Measurements from ENCODE around the gene PCDHGA8. TPM values are rescaled to one million over a fixed set of nuclear protein-coding genes. Genes with fewer than 3 reads are reported as not detected.

The PCDHGA8 gene
- polyA plus RNA-seq, 1 of the 3 experiments (the other 2 are of a cell fraction), result 0.12 TPM

- Histone ChIP-seq H3K36me3 (replicated peaks in 1 of 2; ENCODE audit: control insufficient read depth in 1 of 2, insufficient read depth in 2 of 2, low read length in 1 of 2) (peaks cover 0 to 9% of the 10 kb centered on the region in 2 experiments), H3K4me3 (ENCODE audit: low read depth in 2 of 2, low read length in 1 of 2) (no peak within 1 kb of the TSS; a peak in 1 of 4 replicates), H3K9ac (no peak within 1 kb of the TSS), H3K27me3 (ENCODE audit: insufficient read depth) (no peaks in the 10 kb centered on the region), H3K9me3 (peaks cover 7% of the 10 kb centered on the region), H4K20me1 (ENCODE audit: insufficient read depth) (no peaks in the 10 kb centered on the region), H3K9me2 (no peaks in the 10 kb centered on the region), H3F3A (replicated peaks; ENCODE audit: insufficient read depth) (no peaks in the 10 kb centered on the region), H3K4me2 (no peak within 1 kb of the TSS), H3K79me2 (ENCODE audit: insufficient read depth) (no peaks in the 10 kb centered on the region), H3K27ac (ENCODE audit: low read depth in 2 of 2, low read length in 1 of 2) (no peak within 1 kb of the TSS), H3K4me1 (ENCODE audit: control insufficient read depth in 1 of 2, insufficient read depth in 2 of 2, low read depth in 1 of 2, low read length in 1 of 2) (no peaks in the 10 kb centered on the region), H2AFZ (ENCODE audit: low read depth) (no peak within 1 kb of the TSS)
- TF ChIP-seq EP300 (IDR thresholded peaks at IDR 0.05; ENCODE audit: borderline replicate concordance in 1 of 2, low read depth in 1 of 2, low read length in 1 of 2) (no peak), FOXM1 (IDR thresholded peaks at IDR 0.05; ENCODE audit: low read depth) (no peak), RAD21 (IDR thresholded peaks at IDR 0.05; ENCODE audit: low read length) (peak; percentile 39), GATA2 (CRISPR knock-in tag; IDR thresholded peaks at IDR 0.05) (no peak), NFIC (IDR thresholded peaks at IDR 0.05; ENCODE audit: borderline replicate concordance) (no peak), ELF1 (IDR thresholded peaks at IDR 0.05) (no peak), RXRA (IDR thresholded peaks at IDR 0.05; ENCODE audit: borderline replicate concordance, low read depth) (no peak), SIN3A (IDR thresholded peaks at IDR 0.05; ENCODE audit: borderline replicate concordance, low read depth, low read length) (no peak), CTCF (IDR thresholded peaks at IDR 0.05) (peak; percentile 39; the same call in 1 of the 2 replicates), FOSL2 (IDR thresholded peaks at IDR 0.05; ENCODE audit: borderline replicate concordance, low read depth) (no peak), CHD2 (IDR thresholded peaks at IDR 0.05; ENCODE audit: low read length, partially characterized antibody) (no peak), NRF1 (IDR thresholded peaks at IDR 0.05; ENCODE audit: low read depth, low read length) (no peak), MXI1 (IDR thresholded peaks at IDR 0.05; ENCODE audit: low read depth, low read length) (no peak), SMC3 (IDR thresholded peaks at IDR 0.05; ENCODE audit: low read depth, low read length) (no peak), TEAD4 (IDR thresholded peaks at IDR 0.05; ENCODE audit: borderline replicate concordance, insufficient read depth) (no peak)
- TF ChIP-seq, protein P1, sequence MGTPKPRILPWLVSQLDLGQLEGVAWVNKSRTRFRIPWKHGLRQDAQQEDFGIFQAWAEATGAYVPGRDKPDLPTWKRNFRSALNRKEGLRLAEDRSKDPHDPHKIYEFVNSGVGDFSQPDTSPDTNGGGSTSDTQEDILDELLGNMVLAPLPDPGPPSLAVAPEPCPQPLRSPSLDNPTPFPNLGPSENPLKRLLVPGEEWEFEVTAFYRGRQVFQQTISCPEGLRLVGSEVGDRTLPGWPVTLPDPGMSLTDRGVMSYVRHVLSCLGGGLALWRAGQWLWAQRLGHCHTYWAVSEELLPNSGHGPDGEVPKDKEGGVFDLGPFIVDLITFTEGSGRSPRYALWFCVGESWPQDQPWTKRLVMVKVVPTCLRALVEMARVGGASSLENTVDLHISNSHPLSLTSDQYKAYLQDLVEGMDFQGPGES (IDR thresholded peaks at IDR 0.05; ENCODE audit: low read depth, low read length), result no peak
- TF ChIP-seq, protein P2, sequence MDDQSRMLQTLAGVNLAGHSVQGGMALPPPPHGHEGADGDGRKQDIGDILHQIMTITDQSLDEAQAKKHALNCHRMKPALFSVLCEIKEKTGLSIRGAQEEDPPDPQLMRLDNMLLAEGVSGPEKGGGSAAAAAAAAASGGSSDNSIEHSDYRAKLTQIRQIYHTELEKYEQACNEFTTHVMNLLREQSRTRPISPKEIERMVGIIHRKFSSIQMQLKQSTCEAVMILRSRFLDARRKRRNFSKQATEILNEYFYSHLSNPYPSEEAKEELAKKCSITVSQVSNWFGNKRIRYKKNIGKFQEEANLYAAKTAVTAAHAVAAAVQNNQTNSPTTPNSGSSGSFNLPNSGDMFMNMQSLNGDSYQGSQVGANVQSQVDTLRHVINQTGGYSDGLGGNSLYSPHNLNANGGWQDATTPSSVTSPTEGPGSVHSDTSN (IDR thresholded peaks at IDR 0.05), result no peak
- peak; percentile 53 for DNase-seq
- ChIA-PET POLR2A (no interaction called here), CTCF (no interaction called here)
- 77% methylated on average over 26 of the region's 27 CpGs for WGBS (ENCODE audit: low lambda C conversion rate)
Measured at GRCh38 chr5:141402553-141403243, 10.3 kb downstream of the PCDHGA8 start, which contains the start of gene PCDHGA9. Gene PCDHGA9 (plus strand): TSS chr5:141402778. CDS start chr5:141402953, 175 bp downstream.
